GM19328 (cell line): ENCODE results near the gene LAG3.
A peak's percentile ranks its signal among the peaks of the same experiment; 100 is the strongest.

Source experiments
- ATAC-seq: cut with Tn5 transposase; IDR thresholded peaks from one replicate; pipeline ENCODE4 v1.9.1; 2021; ENCODE audit warnings: mild to moderate bottlenecking, moderate library complexity; ENCODE audit not compliant: unreplicated experiment

The LAG3 gene

DNA sequence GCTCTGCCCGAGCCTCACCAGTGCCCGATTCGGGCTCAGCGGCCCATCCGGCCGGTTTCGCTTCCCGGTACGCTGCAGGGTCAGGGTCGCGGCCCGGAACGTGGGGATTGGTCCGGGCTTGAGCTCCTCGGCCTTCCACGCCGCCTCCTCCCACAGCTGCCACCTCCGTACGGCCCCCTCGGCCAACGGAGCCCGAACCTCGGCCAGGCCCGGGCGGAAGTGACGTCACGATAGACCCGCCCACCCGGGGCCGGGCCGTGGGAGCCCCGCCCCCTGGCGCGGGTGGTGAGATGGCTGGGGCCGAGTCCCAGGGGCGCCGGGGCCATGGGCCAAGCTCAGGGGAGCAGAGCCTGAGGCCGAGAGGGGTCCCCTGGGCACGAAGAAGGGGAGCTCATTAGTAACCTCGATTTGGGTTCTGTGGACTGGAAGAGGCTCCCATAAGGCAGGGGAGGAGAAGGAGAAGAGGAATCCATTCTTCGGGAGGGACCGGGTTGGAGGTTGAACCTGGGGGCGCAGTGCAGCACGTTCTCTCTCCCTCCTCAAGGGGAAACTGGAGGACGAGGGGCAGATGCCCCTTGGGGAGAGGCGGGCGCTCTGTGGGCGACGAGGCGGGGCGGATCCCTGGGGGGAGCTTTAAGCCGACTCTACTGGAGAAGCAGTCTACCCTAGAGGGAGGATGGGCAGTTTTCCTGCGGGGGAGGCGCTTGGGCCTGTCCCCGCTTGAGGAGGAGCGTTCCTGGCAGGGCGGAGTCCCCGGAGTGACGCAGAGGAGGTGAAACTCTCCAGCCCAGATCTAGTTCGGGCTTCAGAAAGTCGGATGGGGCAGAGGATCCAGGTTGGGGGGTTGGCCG lies 19.2 kb upstream of the LAG3 start, which contains the start of gene MLF2:
MLF2 (minus strand) TSS at position 221 of the 851 bp plus-strand sequence. CDS start 807 bp downstream, outside the sequence.
- peak; percentile 83 for ATAC-seq

DNA sequence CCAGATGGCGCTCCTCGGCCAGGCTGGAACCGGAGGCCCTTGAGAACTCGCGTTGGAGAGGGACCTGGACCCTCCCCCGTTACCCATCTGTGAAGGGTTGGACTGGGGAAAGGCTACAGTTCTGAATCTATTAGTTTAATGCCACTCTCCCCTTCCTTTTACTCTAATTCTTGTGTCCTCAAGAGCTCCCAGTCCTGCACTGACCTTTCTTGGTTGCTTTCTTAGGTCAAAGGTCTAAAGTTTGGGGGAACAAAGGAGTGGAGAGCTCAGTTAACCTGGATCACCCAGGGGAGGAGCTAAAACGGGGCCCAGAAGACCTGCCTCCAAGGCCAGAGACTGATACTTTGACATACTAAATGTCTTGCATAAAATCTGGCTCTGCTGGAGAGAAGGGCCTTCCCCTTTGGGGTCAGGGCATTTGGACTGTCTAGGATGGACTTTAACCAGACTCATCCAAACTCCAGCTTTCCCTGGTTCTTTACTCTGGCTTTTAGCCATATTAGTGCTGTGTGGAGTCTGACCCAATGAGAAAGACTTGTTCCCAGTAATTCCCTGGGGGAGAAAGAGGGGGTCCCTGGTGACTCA lies 18.5 kb upstream of the LAG3 start:
- no peak for ATAC-seq

DNA sequence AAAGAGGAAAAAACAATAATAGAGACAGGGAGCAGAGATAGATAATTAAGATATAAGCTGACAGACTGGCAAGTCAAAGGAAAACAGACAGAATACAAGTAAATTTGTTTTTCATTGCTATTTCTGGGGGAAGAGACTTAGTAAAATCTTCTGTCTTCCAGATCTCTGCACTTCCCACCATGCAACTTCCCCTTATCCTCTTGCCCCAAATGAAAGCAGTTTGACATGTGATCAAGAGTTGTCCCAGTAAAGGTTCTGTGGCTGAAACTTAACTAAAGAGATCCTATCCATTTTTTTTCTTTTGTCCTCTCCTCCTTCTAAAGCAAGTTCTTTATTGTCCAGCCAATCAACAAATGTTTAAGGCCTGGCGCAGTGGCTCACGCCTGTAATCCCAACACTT lies 17.9 kb upstream of the LAG3 start:
- ATAC-seq: no peak

DNA sequence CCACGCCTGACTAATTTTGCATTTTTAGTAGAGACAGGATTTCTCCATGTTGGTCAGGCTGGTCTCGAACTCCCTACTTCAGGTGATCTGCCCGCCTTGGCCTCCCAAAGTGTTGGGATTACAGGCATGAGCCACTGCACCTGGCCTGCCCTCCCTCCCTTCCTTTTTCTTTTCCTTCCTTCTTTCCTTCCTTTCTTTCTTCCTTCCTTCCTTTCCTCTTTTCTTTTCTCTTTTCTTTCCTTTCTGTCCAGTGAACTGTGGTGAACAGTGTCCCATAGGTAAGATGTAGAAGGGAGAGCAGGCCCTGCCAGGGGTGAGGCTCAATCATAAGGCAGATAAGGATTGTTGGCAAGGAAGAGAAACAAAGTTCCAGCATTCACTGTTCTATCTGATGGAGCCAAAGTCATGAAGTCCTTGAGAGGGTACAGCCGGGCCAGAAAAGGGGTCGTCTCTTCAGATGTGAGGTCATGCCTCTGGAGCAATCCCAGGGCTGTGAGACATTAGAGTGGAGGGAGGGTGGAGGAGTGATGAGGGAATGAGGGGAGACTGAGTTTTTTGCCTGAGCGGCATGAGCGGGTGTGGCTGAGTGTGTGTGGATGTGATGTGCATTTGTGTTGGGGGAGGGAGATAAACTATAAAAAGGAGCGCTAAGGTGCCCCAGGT lies 15.2 kb upstream of the LAG3 start:
- no peak for ATAC-seq

DNA sequence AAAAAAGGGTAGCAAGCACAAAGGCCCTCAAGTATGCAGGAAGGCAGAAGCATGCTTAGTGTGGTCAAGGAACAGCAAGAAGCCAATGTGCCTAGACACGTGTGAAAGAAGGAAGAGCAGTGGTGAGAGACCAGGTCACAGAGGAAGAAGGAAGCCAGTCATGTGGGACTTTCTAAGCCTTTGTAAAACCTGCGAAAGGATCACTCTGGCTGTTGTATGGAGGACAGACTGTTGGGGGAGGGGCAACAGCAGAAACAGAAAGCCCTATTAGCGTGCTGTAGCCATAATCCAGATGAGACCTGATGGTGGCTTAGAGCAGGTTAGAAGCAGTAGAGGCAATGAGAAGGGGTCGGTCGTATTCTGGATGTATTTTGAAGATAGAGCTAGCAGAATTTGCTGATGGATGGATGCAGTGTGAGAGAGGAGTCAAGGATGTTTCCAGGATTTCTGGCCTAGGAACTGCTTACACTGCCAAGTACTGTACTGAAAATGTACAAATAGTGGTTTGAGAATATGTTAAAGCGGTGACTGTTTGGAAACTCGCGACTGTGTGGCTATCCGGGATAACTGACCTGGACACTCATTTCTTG lies 13.7 kb upstream of the LAG3 start:
- no peak for ATAC-seq

DNA sequence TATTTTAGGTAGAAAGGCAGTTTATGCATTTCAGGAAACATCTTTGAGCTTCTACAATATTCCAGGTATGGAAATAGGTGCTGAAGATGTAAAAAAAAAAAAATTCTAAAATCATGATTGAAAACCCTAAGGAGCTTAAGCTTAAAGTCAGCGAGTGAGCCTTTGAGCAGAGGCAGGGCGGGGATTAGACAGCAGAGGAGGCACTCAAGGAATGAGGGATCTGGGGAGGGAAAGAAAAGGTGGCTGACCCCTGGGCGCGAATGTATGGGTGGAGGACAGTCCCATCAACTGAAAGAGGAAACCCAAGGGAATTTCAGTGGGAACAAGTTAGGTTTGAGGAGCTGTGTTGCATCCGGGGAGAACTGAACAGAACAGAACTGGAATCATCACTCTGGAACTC lies 12.6 kb upstream of the LAG3 start:
- ATAC-seq: no peak

DNA sequence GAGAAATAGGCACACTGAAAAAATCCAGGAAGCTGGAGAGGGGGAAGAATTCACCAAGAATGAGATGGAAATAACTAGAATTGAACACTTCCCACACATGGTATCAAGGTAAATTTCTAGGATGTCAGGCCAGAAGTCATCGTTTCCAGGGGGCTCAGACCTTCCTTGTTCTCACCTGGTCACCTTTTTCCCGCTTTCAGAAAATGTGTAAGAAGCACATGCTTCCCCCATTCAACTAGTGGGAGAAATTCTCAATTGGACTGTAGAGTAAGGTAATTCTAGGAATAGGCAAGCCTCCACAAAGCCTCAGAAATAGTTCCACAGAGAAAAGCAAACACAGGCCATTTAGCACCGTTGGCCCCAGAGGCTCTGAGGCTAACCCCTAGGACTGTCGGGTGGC lies 8.9 kb upstream of the LAG3 start:
- ATAC-seq: no peak

DNA sequence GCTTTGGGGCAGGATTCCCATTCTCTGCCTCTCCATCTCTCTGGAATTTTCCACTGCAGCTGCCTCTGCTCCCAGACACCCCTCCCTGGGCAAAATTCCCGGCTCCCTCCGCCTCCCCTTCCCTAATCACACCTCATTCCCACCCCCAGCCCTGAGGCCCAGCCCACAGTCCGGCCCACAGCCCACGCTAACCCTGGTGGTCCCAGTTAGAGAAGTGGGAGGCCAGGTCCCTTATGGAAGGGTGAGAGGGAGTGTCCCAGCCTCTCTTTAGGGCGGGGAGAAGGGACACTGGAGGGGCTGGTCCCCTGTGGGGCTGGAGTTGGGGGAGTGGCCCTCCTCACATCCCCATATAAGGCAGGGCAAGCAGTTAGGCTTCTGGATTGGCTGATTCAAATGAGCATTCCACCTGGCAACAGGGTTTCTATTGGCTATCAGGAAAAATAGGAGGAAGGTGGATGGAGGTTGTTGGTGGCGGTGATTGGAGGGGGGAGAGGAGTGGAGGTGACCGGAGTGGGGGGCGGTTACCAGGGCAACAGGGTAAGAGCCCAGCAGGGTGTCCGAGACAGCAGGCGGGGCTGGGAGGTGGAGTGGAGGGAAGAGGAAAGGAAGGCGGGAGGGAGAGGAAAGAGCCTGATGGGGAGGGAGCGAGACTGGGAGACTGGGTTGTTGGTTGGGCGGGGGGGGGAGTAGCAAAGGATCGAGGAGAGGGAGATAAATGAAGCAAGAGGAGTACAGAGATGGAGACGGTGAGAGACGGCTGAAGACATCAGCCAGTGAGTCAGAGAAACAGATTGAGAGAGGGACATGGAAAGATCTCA lies 8.1 kb upstream of the LAG3 start:
- ATAC-seq: peak; percentile 73

DNA sequence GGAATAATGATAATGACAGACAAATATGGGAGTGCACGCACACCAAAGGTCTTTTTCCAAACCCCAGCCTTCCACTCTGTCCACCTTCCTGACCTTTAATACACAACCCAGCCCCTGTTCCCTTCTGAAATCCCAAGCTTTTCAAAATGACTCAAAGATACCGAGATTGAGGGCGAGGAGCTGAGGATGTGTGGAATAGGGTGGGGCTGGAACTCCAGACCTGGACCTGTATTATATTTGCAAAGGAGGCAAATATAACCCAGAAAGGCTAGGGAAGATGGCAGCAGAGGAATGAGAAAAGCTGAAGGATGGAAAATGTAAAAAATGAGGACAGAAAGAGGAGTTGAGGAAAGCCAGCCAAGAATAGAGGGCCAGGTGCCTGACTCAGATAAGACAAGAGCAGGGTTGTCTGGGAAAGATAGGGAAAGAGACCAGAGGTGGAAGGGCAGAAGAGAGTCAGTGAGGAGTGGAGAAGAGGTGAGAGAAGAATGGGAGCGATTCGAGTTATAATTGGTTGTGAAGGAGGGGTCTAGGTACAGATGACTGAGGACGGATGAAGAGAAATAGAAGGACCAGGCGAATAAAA lies 7.2 kb upstream of the LAG3 start:
- no peak for ATAC-seq

DNA sequence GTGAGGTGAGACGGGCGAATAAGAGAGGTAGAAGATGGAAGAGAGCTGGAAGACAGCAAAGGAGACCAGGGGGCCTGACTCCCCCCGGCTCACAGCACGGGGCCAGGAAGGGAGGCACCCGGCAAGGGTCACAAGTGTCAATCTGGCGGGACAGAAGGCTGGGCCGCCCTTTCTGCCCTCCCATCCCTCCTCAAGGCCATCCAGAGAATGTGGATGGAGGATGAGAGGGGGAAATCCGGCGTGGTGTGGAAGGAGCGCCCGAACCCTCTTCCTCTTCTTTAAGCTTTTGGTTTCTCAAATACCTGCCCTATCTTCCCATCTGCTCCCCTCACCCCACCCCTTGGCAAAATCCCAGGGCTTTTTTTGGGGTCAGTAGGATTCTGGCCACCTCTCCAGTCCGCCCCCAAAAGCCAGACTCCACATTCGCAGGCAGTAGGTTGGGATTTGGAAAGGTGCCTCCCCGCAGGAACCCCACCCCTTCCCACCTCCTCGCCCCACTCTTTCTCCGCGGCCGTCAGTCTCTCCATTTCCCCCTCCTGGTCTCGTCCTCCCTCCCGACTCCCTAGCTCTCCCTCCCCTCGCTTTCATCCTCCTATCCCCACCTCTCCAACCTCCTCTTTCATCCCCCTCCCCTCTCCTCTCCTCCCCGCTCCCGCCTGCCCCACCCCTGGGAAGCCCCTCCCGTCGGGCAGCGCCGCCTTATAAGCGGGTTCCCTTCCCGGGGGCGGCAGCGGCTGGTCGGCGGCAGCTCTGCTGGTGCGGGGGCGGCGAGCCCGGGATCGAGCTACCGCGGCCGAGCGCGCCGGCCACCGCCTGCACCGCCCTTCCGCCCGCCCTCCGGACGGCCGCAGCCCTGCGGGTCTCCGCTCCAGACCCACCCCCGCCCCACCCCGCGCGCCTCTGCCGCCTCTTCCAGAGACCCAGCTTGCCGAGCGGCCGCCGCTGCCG lies 6.4 kb upstream of the LAG3 start, which contains the start of gene PTMS:
PTMS (plus strand) TSS at position 730 of the 948 bp plus-strand sequence. CDS start 343 bp downstream, outside the sequence.
- no peak for ATAC-seq

DNA sequence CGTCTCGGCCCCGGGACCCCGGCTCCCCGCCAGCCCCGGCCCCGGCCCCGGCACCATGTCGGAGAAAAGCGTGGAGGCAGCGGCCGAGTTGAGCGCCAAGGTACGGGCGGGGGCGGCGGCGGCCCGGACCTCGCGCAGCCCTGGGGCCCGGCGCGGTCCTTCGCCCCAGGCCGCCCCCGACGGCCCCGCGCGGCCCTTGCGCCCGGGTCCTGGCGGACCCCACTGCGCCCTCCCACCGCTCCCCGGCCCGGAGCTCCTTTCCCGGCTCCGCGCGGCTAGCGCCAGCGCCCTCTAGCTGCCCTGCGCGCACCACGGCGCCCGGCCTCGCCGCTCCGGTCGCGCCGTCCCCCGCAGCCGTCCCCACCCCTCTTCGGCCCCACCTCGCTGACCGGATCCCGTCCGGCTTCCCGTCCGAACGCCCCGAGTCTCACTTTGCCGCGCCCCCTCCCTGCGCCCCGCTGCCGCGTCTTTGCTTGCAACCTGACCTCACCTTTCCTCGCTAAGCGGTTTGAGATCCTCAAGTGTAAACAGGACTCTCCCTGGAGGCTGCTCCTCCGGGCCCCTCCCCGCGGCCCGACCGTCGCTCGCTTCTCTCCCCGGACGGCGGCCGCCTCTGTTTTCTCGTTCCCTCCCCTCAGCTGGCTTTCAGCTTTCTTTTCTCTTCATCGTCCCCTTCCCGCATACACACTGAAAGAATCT lies 5.5 kb upstream of the LAG3 start:
- no peak for ATAC-seq

DNA sequence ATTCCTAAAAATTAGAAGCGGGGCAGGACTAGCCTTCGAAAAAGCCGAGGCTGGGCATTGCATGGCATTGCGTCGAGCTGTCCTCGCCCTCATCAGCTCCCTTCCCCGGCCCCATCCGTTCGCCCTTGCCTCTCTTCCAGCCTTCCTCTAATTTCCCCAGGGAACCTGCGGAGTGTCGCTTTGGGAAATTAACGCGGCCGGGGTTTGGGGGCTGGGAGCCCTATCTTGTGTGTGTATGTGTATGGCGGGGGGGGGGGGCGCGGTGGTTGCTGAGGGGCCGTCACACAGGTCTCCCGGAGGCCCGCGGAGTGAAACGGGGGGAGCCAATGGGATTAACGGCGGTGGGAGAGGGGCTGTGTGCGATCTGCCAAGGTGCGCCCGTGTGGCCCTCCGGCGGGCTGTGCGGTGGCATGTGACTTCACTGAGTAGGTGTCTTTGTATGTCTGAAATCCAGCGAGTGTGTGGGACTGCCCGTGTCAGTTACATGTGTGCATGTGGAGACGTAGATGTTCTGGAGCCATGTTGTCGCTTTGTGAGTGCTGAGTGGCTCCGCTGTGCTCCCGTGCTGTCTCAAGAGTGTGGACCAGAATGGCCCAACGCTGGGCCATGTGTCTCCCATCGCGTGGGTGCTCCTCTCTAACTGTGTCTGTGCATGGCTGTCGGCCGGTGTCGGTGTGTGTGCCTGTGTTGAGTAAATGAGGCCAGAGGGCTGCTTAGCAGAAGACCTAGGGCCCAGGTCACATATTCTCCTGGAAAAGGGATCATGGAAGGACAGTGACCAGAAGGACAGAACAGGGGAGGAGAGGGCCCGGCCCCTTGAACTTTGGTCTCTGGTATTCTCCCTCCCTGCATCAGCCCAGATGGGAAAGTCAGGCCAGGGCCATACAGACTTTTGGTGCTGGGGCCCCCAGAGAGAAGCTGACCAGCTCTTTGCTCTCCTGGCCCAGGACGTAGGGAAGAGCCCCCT lies 4.7 kb upstream of the LAG3 start:
- no peak for ATAC-seq

DNA sequence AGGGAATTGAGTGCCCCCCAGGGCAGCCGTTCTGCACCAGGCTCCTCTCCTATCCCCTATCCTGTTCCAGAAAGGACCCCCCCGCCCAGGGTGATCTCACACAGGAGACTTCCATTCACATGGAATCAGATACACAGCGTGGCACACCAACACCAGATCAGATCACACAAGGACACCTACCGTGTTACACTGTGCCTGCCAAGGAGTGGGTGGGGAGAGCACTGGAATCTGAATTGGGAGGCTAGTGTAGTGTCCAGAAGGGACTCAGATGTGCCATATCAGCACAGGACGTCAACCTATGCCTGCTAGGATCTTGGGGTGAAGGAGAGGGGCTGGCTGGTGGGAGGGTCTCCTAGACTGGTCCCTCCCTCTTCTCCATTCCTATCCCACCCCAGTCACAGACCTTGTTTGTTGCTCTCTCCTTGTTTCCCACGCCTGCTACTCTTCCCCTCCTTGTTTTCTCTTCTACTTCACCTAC lies 3.8 kb upstream of the LAG3 start:
- no peak for ATAC-seq

DNA sequence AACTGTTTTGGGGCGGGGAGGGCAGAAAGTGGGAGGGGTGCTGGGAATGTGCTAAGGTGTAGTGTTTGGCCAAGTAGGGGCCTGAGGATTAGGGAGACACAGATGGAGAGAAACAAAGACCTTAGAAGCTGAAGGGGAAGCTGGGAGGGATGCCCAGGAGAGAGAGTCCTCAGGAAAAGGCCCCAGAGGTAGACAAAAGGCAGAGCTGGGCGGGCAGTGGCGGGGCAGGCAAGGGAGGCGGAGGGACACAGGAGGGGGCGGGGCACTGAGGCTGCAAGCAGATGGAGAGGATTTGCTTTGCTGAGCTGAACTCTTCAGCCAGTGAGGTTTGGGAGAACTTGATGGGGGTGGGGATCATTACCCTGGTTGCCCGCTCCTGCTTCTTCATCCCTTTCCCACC lies 3.3 kb upstream of the LAG3 start:
- ATAC-seq: no peak

DNA sequence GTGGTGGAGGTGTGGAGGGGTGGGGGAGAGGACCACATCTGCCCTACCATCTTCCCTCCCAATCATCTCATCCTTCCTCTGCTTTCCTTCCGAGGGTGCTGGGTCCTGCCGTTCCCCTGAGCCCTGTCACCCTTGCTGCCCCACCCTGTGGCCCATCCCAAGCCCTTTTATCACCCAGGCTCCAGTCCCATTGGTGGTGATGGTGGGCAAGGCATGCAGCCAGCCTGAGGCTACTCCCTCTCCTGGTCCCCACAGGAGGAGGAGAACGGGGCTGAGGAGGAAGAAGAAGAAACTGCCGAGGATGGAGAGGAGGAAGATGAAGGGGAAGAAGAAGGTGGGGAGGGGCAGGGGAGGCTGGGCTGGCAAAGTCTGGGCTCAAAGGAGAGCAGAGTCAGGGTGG lies 2.7 kb upstream of the LAG3 start:
- ATAC-seq: no peak

DNA sequence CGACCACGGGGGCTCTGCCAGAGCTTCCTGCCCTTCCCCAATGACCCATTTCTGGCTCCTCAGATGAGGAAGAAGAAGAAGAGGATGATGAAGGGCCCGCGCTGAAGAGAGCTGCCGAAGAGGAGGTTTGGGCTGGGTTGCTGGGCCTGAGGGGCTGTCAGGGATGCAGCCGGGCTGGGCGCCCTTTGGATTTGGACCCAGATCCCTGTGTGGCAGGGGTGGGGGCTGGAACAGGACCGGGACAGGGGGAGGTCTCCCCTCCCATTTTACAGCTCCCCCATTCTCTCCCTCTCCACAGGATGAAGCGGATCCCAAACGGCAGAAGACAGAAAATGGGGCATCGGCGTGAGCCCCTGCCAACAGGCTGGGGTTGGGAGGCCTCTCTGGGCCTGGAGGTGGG lies 2.2 kb upstream of the LAG3 start:
- no peak for ATAC-seq

DNA sequence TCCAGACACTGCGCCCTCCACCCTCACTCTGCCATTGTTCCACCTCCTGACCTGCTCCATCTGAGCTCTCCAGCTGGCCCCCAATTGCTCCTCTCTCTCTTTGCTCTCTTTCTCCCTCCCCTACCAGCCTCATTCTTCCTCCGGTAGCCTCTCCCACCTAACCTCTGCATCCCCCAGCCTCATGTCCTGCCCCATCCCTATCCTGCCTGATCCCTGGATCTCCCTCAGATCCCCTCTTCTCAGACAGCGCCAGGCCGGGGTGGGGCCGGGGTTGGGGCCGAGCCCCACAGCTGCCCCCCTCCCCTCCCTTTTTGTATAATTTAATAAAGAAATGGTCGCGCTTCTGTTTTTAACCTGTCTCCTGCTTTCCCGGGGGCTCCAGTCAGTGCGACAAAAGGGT lies 1.7 kb upstream of the LAG3 start:
- ATAC-seq: no peak
